Stimulated activated CD8-positive, alpha-beta memory T cell treated with anti-CD3 and anti-CD28 coated beads, Interleukin-4, amount 100 ng/mL, for 4 hours (primary cell): ENCODE data around the gene RNF130.
"Not testable (repeated sequence)": the region's sequence is repeated elsewhere in the genome, so short reads cannot be mapped to it uniquely, and the experiment has no call there.

Experiments
- DNase-seq, 2 donors: peaks; one replicate each; pipeline ENCODE4 v3.0.0-alpha.2; 2020; ENCODE audit warnings: low read depth in 2 of 2, low spot score in 1 of 2

The RNF130 gene

DNA sequence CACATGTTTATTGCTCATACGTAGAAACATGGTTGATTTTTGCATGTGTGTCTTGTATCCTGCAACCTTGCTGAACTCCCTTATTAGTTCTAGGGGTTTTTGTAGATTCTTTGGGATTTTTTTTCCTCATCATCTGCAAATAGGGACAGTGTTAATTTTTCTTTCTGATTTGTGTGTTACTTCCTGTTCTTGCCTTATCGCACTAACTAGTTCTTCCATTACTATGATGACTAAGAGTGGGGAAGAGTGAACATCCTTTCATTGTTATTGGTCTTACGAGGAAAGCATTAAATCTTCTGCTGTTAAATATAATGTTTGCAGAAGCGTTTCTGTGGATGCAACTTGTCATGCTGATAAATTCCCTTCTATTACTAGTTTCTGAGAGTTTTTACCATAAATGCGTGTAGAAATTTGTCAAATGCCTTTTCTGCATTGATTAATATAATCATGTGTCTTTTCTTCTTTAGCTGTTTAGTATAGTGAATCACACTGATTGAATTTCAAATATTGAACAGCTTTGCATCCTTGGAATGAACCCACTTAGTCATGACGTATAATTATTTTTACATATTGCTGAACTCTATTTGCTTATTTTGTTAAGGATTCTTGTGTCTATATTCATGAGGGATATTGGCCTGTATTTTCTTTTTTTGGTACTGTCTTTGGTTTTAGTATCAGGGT lies 32.1 kb upstream of the RNF130 start:
- DNase-seq, result no peak

DNA sequence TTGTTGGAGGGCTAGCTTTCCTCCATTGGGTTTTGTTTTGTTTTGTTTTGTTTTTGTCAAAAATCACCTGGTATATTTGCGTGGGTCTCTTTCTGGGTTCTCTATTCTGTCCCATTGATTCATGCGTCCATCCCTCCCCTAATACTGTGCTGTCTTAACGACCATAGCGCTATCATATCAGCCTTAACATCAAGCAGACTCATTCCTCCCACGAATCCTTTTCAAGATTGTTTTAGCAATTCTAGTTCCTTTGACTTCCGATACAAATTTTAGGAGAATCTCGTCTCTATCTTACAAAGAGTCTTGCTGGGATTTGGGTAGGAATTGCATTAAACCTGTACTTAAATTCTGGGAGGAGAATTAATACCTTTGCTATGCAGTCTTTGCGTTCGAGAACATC lies 31.1 kb upstream of the RNF130 start:
- DNase-seq, result no peak

DNA sequence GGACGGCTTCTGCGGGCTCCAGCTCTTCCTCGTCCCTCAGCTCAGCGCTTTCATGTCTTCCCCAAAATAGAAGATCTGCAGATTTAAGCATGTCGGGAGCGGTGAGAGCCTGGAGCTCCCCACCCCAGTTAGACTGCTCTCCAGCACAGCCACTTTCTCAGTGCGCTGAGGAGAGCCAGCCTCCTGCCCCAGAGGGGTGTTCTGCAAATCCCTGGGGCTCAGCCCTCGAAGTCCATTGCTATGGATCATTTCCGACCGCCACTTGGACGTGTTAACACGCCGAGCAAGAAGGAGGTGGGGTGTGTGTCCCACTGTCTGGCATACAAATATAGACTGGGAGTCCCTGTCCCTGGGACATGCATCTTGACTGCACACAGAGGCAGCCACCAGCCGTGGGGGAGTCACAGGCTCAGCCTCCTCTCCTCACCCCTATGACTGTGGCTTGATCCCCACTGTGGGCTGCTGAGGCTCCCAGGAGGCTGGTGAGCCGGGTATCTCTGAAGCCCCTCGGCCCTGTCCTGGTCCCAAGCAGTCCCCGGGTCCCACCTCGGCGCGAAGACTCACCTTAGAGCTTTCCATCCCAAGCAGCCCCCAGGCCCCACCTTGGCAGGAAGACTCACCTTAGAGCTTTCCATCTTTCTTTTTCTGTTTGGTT lies 30.0 kb upstream of the RNF130 start:
- no peak for DNase-seq

DNA sequence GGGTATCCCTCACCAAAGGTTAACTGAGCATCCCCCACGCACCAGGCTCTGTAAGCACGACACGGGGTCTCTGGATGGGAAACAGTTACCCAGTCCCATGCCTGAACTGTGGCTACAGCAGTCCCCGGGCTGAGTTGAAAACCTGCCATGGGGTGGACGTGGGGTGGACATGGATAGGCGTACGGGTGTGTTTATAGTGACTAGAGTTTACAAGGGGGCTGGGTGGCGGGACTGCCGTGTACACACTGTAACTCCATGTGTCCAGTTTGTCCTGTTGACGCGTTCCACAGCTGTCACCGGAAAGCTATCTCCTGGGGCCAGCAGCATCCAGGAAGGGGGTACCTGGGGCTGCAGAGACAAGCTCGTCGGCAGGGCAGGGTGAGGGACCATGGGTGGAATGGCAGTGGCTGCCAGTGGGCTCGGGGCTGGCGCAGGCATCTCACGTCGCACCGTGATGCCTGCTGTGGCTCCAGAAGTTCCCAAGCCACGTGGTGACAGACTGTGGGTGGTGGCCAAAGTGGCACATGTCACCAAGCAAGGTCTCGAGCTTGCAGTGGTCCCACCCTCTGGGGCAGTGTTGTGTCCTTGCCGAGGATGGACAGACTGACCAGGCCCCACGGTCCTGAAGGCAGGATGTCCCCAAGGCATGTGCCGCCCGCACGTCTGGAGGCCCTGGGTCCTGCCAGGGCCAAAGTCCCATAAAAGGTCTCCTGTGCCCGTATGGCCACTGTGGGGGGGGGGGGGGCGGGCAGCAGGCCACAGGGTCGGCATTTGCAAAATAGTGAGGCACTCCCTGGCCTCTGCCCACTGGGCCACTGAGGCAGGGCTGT lies 29.3 kb upstream of the RNF130 start:
- no peak for DNase-seq

DNA sequence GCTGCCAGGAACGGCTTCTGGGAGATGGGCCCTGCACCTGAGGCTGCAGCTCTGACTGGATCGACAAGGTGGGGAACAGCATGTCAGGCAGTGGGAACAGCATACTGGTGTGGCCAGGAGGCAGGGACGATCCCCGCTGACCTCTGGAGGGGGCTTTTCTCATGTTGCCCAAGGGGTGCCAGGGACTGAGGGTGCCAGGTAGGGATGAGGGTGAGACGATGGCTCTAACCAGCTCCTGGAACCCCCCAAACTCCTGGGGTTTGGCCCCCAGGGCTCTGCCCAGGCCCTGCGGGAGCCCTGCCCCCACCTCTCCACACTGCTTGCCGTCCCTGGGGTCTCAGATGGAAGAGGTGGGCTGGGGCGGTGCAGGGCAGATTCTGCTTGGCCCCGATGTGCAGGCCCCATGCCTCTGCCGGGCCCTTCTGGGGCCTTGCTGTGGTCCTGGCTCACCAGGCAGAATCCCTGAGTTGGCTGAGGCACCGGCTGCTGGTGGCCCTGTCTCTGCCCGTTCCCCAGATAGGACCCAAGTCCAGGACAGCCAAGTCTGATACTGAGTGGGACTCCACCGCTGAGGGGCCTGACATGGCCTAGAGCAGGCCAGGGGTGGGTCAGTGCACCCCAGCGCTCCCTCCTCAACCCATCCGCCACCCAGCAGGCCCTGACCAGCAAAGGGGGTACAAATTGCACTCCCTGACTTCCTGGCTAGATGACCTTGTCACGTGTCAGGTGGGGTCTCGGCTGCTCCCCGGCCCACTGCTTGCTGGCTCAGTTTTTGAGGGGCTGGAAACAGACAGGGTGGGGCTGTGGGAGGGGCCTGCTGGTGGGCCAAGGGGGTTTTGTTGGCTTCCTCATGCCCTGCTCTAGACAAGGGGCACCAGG lies 28.4 kb upstream of the RNF130 start:
- DNase-seq, result no peak

DNA sequence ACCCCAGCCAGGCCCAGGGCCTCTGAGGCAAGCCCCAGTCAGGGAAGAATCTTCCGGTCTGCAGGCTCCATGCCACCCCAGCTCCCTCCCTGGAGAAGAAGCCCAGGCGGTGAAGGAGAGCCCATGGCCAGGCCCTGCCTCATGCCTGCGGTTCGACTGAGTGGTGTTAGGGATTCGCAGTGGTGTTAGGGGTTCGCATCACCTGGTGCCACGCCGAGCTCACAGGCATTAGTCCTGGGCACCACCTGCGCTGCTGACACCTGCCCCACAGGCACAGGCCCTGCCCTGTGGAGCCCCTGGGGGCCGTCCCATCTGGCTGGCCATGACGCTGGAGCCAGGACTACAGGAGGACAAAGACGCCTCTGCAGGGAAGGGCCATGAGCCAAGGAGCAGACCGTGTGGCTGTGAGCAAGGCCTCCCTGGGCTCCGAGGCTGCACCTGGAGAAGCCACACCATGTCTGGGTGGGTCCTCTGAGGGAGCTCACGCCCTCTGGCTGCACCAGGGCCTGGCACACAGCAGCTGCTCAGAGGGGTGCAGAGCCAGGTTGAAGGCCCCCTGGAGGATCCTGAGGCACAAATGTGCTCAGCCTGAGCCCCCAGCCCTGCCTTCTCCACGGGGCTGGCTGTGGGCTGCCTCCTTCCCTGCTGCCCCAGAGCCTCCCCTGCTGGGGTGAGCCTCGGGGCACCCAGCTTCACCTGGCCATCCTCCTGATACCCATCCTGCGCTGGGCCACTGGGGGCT lies 27.6 kb upstream of the RNF130 start:
- DNase-seq, result no peak

DNA sequence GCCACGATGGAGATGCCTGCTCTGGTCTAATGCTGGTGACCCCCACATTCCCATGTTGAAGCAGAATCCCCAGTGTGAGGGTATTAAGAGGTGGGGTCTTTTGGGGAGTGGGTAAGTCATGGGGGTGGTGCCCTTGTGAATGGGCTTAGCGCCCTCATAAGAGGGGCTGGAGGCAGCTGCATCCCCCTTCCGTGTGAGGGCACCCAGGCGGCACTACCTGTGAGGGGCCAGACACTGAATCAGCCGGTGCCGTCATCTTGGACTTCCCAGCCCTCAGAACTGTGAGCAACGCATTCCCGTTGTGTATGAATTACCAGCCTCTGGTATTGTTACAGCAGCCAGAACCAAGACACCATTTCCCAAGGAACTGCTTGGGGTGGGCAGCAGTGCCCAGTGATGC lies 27.0 kb upstream of the RNF130 start:
- no peak for DNase-seq

DNA sequence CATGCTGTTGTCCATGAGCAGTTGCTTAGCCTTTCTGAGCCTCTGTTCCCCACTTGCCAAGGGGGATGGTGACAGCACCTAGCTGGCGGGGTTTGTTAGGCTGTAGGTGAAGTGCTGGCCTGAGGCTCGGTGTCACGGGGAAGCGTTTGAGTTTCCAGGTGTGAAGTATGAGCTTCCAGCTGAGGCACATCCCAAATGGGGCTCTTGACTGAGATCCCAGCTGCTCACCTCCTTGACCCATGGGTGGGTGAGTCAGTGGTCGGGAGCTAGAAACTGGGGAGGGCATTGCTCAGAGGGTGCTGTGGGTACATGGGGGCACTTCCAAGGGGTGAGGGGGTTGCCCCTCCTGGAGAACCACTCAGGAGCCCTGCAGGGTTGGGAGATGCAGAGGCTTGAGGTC lies 26.4 kb upstream of the RNF130 start:
- DNase-seq, result no peak

DNA sequence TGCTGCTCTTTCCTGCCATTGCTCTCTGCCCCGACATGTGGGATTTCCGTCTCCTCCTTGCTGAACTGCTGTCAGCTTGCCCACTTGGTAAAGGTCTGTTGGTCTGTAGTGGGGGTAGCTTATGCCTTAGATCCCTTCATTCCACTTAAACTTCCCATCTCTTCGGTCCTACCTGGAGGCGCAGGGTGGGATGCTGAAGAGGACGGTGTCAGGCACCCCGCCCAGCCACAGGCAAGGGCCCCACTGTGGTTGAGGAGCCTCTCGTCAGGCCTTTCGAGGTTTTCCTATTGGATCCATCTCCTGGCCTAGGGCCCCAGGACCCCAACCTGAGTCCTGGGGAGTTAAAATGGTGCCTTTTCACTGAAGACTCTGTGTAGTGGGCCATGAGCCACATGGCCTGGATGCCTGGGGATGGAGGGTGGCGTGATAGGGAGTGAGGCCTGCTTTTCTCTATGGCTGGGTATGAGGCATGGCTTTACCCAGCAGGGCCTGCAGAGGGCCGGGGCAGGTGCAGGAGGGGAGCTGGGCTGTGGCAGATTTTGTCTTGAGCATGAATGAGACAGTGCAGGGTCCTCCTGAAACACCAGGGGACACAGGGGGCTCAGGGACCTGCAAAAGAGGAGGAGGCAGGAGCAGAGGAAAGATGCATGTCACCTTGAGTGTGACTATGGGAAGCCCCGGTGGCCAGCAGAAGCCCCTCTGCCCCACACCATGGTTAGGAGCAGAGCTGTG lies 25.8 kb upstream of the RNF130 start:
- no peak for DNase-seq

DNA sequence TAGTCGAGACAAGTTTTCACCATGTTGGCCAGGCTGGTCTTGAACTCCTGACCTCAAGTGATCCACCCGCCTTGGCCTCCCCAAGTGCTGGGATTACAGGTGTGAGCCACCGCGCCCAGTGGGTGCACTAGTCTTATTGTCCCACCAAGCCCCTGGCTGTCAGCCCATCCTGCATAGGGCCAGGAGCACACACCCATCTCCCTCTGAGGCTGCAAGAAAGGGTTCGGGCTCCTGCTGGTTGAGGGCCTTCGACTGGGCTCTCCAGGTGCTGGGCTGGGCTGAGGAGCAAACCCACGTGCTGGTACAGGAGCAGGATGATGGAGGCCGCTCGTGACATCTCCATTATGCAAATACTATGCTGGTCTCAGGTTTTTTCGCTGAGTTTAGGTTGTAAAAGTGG lies 25.1 kb upstream of the RNF130 start:
- DNase-seq, result no peak

DNA sequence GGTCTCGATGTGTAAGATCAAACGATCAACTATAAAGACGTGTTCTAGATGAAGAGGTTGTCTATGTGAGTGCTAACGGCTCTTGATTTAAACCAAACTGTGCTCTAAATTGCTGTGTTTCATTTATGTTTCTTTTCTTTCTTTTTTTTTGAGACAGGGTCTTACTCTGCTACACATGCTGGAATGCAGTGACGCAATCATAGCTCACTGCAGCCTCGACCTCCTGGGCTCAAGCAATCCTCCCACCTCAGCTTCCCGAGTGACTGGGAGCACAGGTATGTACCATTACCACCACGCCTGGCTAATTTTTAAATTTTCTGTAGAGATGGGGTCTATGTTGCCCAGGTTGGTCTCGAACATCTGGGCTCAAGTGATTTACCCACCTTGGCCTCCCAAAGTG lies 24.0 kb upstream of the RNF130 start:
- no peak for DNase-seq

DNA sequence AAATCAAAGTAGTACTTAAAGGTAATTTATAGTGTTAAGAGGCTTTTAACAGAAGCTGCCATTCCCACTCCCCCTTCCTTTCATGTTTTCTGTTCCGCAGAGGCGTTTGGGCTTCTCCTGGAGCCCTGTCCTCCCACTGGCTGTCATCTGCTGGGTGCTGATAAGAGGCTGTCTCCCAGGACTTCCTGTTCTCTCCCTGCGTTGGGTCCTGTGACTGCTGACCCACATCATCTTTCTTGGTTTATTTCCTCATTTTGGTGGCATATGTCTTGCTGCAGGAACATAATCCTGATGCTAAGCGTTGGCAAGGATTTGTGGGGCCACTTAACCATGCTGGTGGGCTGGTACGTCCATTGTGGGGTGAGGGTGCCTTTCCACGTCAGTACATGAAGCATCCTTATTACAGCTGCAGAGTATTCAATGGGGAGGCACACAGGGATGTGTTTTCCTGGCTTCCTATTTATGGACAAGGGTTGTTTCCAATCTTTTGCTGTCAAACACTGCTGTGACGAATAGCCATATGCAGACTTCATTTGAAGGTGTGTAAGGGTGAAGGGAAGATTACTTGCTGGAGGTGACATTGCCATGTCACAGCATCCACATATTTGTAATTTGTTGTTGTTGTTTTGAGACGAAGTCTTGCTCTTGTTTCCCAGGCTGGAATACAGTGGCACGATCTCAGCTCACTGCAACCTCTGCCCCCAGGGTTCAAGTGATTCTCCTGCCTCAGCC lies 22.3 kb upstream of the RNF130 start:
- no peak for DNase-seq

DNA sequence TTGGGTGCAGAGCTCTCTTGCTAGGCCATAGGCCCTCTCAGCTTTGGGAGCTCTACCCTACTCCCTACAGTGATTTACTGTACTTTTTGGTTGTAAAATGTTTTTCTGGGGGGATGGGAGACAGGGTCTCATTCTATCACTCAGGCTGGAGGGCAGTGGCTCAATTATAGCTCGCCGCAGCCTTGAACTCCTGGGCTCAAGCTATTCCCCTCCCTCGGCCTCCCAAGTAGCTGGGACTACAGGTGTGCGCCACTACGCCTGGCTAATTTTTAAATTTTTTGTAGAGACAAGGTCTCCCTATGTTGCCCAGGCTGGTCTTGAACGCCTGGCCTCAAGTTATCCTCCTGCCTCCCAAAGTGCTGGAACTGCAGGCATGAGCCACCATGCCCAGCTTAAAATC lies 21.7 kb upstream of the RNF130 start:
- no peak for DNase-seq

DNA sequence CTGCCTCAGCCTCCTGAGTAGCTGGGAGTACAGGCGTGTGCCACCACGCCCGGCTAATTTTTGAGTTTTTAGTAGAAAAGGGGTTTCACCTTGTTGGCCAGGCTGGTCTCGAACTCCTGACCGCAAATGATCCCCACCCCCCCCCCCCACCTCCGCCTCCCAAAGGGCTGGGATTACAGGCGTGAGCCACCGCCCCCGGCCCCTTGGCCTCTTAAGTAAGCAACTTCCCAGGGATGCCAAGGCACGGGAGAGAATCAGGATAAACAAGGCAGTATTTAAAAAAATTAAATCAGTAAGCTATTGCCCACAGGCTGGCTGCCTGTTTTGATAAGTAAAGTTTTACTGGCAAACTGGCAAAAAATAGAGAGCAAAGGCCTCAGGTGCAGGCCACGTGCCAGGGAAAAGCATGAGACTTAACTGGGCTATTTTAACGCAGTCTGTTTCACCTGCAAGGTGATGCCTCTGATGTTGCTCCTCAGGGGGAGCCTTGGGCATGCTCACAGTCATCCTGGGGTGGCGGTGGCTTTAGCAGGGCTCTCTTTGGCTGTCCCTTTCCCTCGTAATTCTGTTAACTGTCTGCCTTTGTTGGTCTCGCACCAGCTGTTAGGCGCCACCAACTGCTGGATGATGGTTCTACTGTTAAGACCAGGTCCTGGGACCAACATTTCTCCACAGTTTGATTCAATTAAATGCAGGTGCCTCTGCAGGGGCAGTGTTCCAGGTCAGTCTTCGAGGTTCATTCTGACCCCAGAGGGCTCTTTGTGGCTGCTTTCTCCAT lies 19.4 kb upstream of the RNF130 start:
- no peak for DNase-seq

DNA sequence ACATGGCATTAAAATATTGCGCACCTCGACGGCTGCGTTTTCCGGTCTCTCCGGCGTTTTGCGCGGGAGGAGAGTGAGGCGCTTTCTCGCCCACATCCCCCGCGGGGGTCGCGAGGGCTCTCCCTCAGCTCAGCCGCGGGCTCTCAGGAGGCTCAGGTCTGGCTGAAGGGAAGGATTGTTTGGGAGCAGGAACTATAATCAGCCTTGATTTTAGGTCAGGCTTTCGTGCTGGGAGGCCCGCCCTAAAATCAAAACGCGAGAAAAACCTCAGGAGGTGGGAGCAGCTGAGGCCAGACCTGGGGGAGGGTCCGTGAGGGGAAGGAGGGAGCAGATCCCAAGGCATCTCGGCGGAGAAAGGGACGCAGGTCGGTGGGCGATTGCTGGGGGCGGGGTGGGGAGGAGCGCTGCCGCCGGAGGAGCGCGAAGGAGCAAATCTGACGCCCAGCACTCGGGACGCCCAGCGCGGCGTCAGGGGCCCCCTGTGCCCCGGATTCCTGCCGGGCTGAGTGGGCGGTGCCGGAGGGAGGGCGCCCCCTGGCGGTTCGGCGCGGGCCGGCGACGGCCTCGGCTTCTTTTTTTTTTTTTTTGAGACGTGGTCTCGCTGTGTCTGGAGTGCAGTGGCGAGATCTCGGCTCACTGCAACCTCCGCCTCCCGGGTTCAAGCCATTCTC lies 18.7 kb upstream of the RNF130 start:
- DNase-seq, result peak; percentile 45 to 50

DNA sequence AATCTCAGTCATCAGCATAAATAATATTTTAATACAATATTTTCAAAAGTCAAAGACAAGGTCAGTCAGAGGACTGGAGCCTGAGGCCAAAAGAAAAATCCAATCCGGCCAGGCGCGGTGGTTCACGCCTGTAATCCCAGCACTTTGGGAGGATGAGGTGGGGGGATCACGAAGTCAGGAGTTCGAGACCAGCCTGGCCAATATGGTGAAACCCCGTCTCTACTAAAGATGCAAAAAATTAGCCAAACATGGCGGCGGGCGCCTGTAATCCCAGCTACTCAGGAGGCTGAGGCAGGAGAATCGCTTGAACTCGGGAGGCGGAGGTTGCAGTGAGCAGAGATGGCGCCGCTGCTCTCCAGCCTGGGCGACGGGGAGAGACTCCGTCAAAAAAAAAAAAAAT lies 18.1 kb upstream of the RNF130 start:
- not testable (repeated sequence) for DNase-seq

DNA sequence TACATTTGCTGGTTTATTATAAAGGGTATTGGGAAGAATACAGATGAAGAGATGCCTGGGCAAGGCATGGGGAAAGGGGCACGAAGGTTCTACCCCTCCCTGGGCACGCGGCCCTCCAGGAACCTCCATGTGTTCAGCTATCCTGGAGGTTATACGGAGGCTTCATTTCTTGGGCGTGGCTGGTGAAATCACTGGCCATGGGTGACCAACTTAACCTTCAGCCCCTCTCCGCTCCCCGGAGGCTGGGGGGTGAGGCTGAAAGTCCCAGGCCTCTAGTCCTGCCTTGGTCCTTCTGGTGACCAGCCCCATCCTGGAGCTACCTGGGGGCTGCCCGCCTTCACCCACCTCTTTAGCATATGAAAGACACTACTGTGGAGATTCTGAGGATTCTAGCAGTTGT lies 17.0 kb upstream of the RNF130 start:
- DNase-seq, result no peak

DNA sequence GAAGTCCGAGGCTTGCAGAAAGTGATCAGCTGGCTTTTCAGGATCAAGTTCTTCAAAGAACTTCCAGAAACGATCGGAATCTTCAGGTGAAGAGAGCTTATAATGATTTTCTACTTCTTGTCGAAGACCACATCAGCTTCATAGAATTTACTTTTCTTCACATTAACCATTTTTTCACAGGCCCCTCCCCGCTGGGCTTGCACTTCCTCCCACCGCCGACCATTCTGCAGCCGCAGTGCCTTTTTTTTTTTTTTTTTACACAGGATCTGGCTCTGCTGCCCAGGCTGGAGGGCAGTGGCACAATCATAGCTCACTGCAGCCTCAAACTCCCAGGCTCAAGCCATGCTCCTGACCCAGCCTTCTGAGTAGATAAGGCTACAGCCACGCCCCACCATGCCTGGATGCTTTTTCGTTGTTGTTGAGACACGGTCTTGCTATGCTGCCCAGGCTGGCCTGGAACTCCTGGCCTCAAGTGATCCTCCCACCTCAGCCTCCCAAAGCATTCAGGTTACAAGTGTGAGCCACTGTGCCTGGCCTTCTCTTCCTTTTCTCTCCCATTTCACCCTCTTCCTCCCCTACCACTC lies 15.3 kb upstream of the RNF130 start:
- no peak for DNase-seq
